ENCODE results near the gene LDLRAD1.
A peak's percentile ranks its signal among the peaks of the same experiment; 100 is the strongest.

LDLRAD1 gene

DNA sequence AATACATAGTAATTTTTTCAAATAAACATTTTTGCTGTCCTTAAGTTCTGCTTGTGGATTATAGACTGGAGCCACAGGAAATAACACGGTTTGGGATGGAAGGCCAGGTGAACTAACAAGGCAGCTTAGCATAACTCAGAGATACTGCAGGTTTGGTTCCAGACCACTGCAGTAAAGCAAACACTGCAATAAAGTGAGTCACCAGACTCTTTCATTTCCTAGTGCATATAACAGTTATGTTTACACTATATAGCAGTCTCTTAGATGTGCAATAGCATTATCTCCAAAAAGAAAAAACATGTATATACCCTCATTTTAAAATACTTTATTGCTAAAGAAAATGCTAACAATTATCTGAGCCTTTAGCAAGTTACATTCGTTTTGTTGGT is 49.9 kb downstream of the LDLRAD1 start:
- H3K27ac ChIP-seq: no peak overlapping the region
- TF ChIP-seq CTCF (IDR thresholded peaks at IDR 0.05): no peak
- no peak for TF ChIP-seq ZFX (IDR thresholded peaks at IDR 0.05; ENCODE audit: borderline replicate concordance)

GRCh38 chr1:53967409-53968124 is 50.4 kb downstream of the LDLRAD1 start:
- TF ChIP-seq CTCF (IDR thresholded peaks at IDR 0.05) (no peak), ZFX (IDR thresholded peaks at IDR 0.05; ENCODE audit: borderline replicate concordance) (no peak)
- H3K27ac ChIP-seq: no peak overlapping the region

DNA sequence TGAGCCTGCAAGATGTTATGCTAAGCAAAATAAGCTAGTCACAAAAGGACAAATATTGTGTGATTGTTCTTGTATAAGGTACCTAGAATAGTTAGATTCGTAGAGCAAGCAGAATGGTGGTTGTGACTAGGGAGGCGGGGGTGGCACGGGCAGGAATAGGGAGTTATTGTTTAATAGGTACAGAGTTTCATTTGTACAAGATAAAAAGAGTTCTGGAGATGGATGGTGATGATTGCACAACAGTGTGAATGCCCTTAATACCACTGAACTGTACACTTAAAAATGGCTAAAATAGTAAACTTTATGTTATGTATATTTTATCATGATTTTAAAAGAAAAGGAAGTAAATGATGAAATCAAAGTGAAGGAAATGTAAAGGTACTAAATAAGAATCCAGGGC is 51.2 kb downstream of the LDLRAD1 start:
- TF ChIP-seq ZFX (IDR thresholded peaks at IDR 0.05; ENCODE audit: borderline replicate concordance) (no peak), CTCF (IDR thresholded peaks at IDR 0.05) (no peak)

DNA sequence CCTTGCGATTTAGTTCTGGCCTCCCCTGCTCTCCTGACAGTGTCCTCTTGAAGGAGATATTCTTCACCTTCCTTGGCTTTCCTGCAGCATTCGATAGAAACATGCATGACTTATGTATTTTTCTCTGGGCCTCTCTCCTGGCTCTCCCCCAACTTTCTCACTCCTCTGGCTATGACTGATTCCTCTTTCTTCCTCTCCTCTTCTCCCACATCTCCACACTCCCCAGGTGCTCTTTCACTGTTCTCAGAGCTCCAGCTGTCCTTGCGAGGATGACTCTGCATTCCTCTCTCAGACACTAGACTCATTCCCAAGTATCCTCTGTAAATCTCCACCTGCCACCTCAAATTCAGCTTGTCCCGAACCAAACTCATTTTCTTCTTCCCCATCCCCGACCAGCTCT is 53.9 kb downstream of the LDLRAD1 start:
- no peak overlapping the region for H3K27ac ChIP-seq
- TF ChIP-seq CTCF (IDR thresholded peaks at IDR 0.05) (no peak), ZFX (IDR thresholded peaks at IDR 0.05; ENCODE audit: borderline replicate concordance) (no peak)

More for the DNA sequence above, 51.2 kb downstream of the LDLRAD1 start:
- H3K27ac ChIP-seq: no peak overlapping the region

GRCh38 chr1:53963460-53963859 is 54.5 kb downstream of the LDLRAD1 start:
- H3K27ac ChIP-seq: no peak overlapping the region
- TF ChIP-seq CTCF (IDR thresholded peaks at IDR 0.05) (no peak), ZFX (IDR thresholded peaks at IDR 0.05; ENCODE audit: borderline replicate concordance) (no peak)

DNA sequence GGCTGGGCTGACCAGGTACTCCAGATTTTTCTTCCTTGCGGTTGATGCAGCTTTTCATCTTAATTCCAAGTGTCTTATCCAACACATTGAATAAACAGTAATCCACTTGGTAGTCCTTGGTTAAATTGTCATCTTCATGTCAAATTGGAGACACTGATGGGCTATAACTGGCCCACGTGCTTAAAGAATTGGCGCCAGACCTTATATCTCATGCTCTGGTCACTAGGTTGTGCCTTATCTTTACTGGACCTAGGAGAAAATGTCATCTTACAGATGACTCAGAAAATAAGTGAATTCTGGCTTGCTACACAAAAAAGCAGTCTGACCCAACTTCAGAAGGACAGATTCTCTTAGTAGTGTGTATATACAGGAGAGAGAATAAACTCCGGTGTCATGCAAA is 55.6 kb downstream of the LDLRAD1 start:
- no peak for TF ChIP-seq CTCF (IDR thresholded peaks at IDR 0.05)
- TF ChIP-seq ZFX (IDR thresholded peaks at IDR 0.05; ENCODE audit: borderline replicate concordance): no peak
- no peak overlapping the region for H3K27ac ChIP-seq

GRCh38 chr1:53959664-53960250 is 58.2 kb downstream of the LDLRAD1 start:
- peak; percentile 76 for TF ChIP-seq CTCF (IDR thresholded peaks at IDR 0.05)
- TF ChIP-seq ZFX (IDR thresholded peaks at IDR 0.05; ENCODE audit: borderline replicate concordance): no peak

More at GRCh38 chr1:53959664-53960250, 58.2 kb downstream of the LDLRAD1 start:
- H3K27ac ChIP-seq: no peak overlapping the region

Measured in 22Rv1 (cell line).